MM.1S (cell line): ENCODE results near the gene CSRP1.

Source experiments
- DNase-seq: peaks from one replicate; pipeline ENCODE4 v3.0.0-alpha.2; 2015
- H2AFZ ChIP-seq: fragments of 300-600 bp; sonication (generic); 2 replicates; pipeline ENCODE4 v1.6.0; 2016; ENCODE audit warnings: antibody characterized with exemption, low read length
- H3F3A ChIP-seq: fragments of 300-600 bp; sonication (generic); 2 replicates; pipeline ENCODE4 v1.6.1; 2016; ENCODE audit warnings: mild to moderate bottlenecking, antibody characterized with exemption, low read length, moderate library complexity, mixed read lengths; ENCODE audit not compliant: insufficient read depth
- H3K27ac ChIP-seq: fragments of 300-600 bp; sonication (generic); 2 replicates; pipeline ENCODE4 v1.5.1; 2016; ENCODE audit warnings: mild to moderate bottlenecking, low read length
- H3K27me3 ChIP-seq: fragments of 300-600 bp; sonication (generic); replicated peaks from 2 replicates; pipeline ENCODE4 v1.6.0; 2016; ENCODE audit warnings: low read length; ENCODE audit not compliant: insufficient read depth
- H3K36me3 ChIP-seq: fragments of 300-600 bp; sonication (generic); replicated peaks from 2 replicates; pipeline ENCODE4 v1.6.1; 2016; ENCODE audit warnings: mild to moderate bottlenecking, low read length, mixed read lengths; ENCODE audit not compliant: insufficient read depth
- H3K4me1 ChIP-seq: fragments of 300-600 bp; sonication (generic); 2 replicates; pipeline ENCODE4 v1.6.1; 2016; ENCODE audit warnings: low read length, mixed read lengths
- H3K4me2 ChIP-seq: fragments of 300-600 bp; sonication (generic); 2 replicates; pipeline ENCODE4 v1.6.0; 2016; ENCODE audit warnings: low read depth, low read length
- H3K4me3 ChIP-seq: fragments of 300-600 bp; sonication (generic); 2 replicates; pipeline ENCODE4 v1.5.1; 2016; ENCODE audit warnings: low read length, mixed read lengths
- H3K79me2 ChIP-seq: fragments of 300-600 bp; sonication (generic); 2 replicates; pipeline ENCODE4 v1.6.1; 2016; ENCODE audit warnings: mixed run types, low read length, mixed read lengths
- H3K9ac ChIP-seq: fragments of 300-600 bp; sonication (generic); 2 replicates; pipeline ENCODE4 v1.6.1; 2016; ENCODE audit warnings: low read length, mixed read lengths
- H3K9me2 ChIP-seq: fragments of 300-600 bp; sonication (generic); replicated peaks from 2 replicates; pipeline ENCODE4 v1.6.1; 2016; ENCODE audit warnings: mild to moderate bottlenecking, low read length, mixed read lengths; ENCODE audit not compliant: insufficient read depth
- H3K9me3 ChIP-seq: fragments of 300-600 bp; sonication (generic); replicated peaks from 2 replicates; pipeline ENCODE4 v1.6.1; 2016; ENCODE audit warnings: mild to moderate bottlenecking, low read length, mixed read lengths; ENCODE audit not compliant: insufficient read depth
- H4K20me1 ChIP-seq: fragments of 300-600 bp; sonication (generic); 2 replicates; pipeline ENCODE4 v1.6.1; 2016; ENCODE audit warnings: mild to moderate bottlenecking, low read length, moderate library complexity, mixed read lengths; ENCODE audit not compliant: insufficient read depth
- EZH2 ChIP-seq: fragments of 300-600 bp; sonication (generic); optimal IDR thresholded peaks from 2 replicates; pipeline ENCODE3; 2017; ENCODE audit warnings: low read depth, mild to moderate bottlenecking, antibody characterized with exemption, low read length, mixed read lengths
- EZH2phosphoT487 ChIP-seq: fragments of 300-600 bp; sonication (generic); IDR thresholded peaks from 2 replicates; pipeline ENCODE4 v1.6.1; 2018; ENCODE audit warnings: antibody characterized with exemption, low read length
- TF ChIP-seq, protein P1 (sequence below): fragments of 300-600 bp; sonication (generic); IDR thresholded peaks from 2 replicates; pipeline ENCODE4 v1.5.1; 2016; ENCODE audit warnings: antibody characterized with exemption, low read length, mixed read lengths

Gene CSRP1

DNA sequence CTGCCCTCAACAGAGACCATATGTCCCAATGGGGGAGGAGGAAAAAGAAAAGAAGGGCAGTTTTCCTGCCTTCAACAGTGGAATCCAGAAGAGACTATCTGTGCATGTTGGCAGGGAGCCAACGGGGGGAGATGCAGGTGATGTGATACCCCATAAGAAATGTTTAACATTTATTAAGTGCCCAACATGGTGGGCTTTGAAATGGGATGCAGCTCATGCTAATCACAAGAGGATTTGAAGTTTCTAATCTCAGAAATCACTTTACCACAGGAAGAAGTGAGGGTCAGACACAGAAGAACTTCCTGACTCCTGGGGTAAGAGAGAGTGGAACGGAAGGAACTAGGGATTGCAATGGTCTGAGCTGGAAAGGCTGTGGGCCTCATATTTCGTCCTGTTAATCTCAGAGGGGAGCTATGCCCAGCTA is 16.2 kb downstream of the CSRP1 start:
- no peak overlapping the region for H3K4me2 ChIP-seq
- DNase-seq: no peak
- 0 out of 2 replicates have a peak, but pooled peaks cover 6% of the 10 kb centered on the region for H3K36me3 ChIP-seq
- no peak overlapping the region for H3K27ac ChIP-seq
- no peak overlapping the region for H2AFZ ChIP-seq
- TF ChIP-seq EZH2 (no peak), EZH2phosphoT487 (no peak)
- TF ChIP-seq, protein P1, sequence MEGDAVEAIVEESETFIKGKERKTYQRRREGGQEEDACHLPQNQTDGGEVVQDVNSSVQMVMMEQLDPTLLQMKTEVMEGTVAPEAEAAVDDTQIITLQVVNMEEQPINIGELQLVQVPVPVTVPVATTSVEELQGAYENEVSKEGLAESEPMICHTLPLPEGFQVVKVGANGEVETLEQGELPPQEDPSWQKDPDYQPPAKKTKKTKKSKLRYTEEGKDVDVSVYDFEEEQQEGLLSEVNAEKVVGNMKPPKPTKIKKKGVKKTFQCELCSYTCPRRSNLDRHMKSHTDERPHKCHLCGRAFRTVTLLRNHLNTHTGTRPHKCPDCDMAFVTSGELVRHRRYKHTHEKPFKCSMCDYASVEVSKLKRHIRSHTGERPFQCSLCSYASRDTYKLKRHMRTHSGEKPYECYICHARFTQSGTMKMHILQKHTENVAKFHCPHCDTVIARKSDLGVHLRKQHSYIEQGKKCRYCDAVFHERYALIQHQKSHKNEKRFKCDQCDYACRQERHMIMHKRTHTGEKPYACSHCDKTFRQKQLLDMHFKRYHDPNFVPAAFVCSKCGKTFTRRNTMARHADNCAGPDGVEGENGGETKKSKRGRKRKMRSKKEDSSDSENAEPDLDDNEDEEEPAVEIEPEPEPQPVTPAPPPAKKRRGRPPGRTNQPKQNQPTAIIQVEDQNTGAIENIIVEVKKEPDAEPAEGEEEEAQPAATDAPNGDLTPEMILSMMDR: no peak
- no peaks in the 10 kb centered on the region for H3K27me3 ChIP-seq
- no peaks in the 10 kb centered on the region for H4K20me1 ChIP-seq
- H3K9me2 ChIP-seq: no peaks in the 10 kb centered on the region
- no peak overlapping the region for H3K4me3 ChIP-seq
- no peaks in the 10 kb centered on the region for H3F3A ChIP-seq
- H3K9me3 ChIP-seq: no peaks in the 10 kb centered on the region
- H3K4me1 ChIP-seq: no peaks in the 10 kb centered on the region
- no peaks in the 10 kb centered on the region; the same call in 1 of the 2 replicates for H3K79me2 ChIP-seq
- no peak overlapping the region for H3K9ac ChIP-seq

DNA sequence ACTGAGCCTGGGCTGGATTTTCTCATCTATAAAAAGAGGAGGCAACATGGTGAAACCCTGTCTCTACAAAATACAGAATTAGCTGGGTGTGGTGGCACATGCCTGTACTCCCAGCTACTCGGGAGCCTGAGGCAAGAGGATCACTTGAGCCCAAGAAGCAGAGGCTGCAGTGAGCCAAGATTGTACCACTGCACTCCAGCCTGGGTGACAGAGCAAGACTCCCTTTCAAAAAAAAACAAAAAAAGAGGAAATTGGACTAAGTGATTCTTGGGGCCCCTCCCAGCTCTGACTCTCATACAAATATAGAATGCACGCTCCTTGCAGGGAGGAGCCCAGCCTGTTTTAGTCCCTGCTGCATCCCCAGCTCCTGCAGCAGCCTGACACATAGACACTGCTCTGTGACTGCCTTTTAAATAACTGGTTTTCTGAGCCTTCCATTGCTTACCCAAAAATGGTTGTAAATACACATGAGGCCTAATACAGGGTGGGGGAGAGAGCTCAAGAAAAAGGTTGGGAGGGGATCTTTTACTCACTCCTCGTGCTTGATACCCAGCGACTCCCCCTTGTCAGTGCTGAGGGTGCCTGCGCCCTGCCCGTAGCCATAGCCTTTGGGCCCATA is 17.2 kb downstream of the CSRP1 start:
- Histone ChIP-seq H3K4me3 (no peak overlapping the region), H3K9ac (no peak overlapping the region)

DNA sequence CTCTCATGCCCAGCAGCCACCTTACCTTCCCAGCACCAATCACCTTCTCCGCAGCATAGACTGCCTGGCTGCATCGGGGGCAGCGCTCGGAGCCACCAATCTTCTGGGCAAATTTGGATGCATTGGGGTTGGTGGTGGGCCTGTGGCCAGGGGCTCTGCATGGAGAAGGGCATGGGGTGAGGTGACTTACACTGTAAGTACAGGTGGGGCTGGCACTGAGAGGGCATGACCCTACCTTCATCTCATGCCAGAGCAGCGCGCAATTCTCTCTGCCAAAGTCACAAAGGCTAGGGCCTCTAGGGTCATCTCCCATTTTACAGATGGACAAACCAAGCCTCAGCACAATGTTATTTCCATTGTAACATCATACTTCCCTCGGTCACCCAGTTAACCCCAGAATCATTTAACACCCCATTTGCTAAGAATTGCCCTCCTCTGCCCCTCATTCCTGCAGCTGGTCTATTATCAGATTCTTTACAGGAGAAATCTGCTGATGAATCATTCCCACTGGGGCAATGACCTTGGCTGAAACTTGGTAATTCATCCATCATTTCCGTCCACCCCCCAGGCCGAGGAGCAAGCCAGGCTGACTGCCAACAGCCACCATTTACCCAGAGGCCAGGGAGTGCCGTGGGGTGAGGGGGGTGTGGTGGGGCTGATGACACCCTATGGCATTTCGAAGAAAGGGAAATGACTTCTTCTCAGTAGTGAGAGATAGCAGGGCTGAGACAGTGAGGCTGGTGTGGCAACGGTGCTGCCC is 17.9 kb downstream of the CSRP1 start:
- Histone ChIP-seq H3K27ac (no peak overlapping the region), H3K4me3 (no peak overlapping the region), H3K36me3 (0 out of 2 replicates have a peak, but pooled peaks cover 1% of the 10 kb centered on the region), H3K9me3 (no peaks in the 10 kb centered on the region), H4K20me1 (no peaks in the 10 kb centered on the region), H3K27me3 (no peaks in the 10 kb centered on the region), H3K4me1 (no peaks in the 10 kb centered on the region), H3K79me2 (no peaks in the 10 kb centered on the region; the same call in 1 of the 2 replicates), H3K9ac (no peak overlapping the region), H2AFZ (no peak overlapping the region), H3F3A (no peaks in the 10 kb centered on the region), H3K4me2 (no peak overlapping the region), H3K9me2 (no peaks in the 10 kb centered on the region)
- TF ChIP-seq EZH2 (no peak), EZH2phosphoT487 (no peak)
- TF ChIP-seq, protein P1: no peak
- DNase-seq: no peak

More for the DNA sequence above, 17.2 kb downstream of the CSRP1 start:
- no peak overlapping the region for H2AFZ ChIP-seq
- no peaks in the 10 kb centered on the region for H3K9me3 ChIP-seq
- H4K20me1 ChIP-seq: no peaks in the 10 kb centered on the region
- TF ChIP-seq, protein P1: no peak
- TF ChIP-seq EZH2phosphoT487 (no peak), EZH2 (no peak)
- H3K9me2 ChIP-seq: no peaks in the 10 kb centered on the region
- no peaks in the 10 kb centered on the region for H3K27me3 ChIP-seq
- H3K4me2 ChIP-seq: no peak overlapping the region
- H3F3A ChIP-seq: no peaks in the 10 kb centered on the region
- DNase-seq: no peak
- no peak overlapping the region for H3K27ac ChIP-seq
- H3K36me3 ChIP-seq: 0 out of 2 replicates have a peak, but pooled peaks cover 6% of the 10 kb centered on the region
- no peaks in the 10 kb centered on the region; the same call in 1 of the 2 replicates for H3K79me2 ChIP-seq
- H3K4me1 ChIP-seq: no peaks in the 10 kb centered on the region
